SK-N-MC (cell line): Measurements from ENCODE around the gene NEDD4L.

ENCODE experiments used
- DNase-seq: peaks from one replicate; pipeline ENCODE4 v3.0.0-alpha.2; 2011; ENCODE audit warnings: low read depth, low spot score
- H3K27ac ChIP-seq: fragments of 200-600 bp; sonication (generic); 2 replicates; pipeline ENCODE4 v1.5.1; 2016; ENCODE audit warnings: mixed run types
- H3K36me3 ChIP-seq: fragments of 200-600 bp; sonication (generic); 2 replicates; pipeline ENCODE4 v1.6.1; 2017; ENCODE audit warnings: antibody characterized with exemption, low read length, mixed read lengths; ENCODE audit not compliant: insufficient read depth
- H3K4me3 ChIP-seq: fragments of 200-600 bp; sonication (generic); 2 replicates; pipeline ENCODE4 v1.5.1; 2016
- H3K9ac ChIP-seq: fragments of 200-600 bp; sonication (generic); 2 replicates; pipeline ENCODE4 v1.8.0; 2017; ENCODE audit warnings: mixed run types, mixed read lengths; ENCODE audit not compliant: insufficient read length
- H3K9me3 ChIP-seq: fragments of 200-600 bp; sonication (generic); 2 replicates; pipeline ENCODE4 v1.6.1; 2017; ENCODE audit warnings: low read depth, mild to moderate bottlenecking, antibody characterized with exemption, low read length, moderate library complexity, mixed read lengths
- EZH2 ChIP-seq: fragments of 200-600 bp; sonication (generic); IDR thresholded peaks from one replicate; pipeline ENCODE4 v1.6.1; 2017; ENCODE audit warnings: antibody characterized with exemption
- FOXP2 ChIP-seq: optimal IDR thresholded peaks from 2 replicates; pipeline ENCODE3; 2011; ENCODE audit warnings: mild to moderate bottlenecking, moderate library complexity; ENCODE audit not compliant: insufficient read depth; ENCODE audit errors: extremely low read length, control extremely low read depth
- POLR2AphosphoS5 ChIP-seq: IDR thresholded peaks from 2 replicates; pipeline ENCODE4 v1.6.1; 2012; ENCODE audit warnings: mild to moderate bottlenecking, low read depth, low read length, borderline replicate concordance

NEDD4L gene

GRCh38 chr18:58150772-58151171, 106.7 kb downstream of the NEDD4L start:
- Histone ChIP-seq H3K9me3 (no peaks in the 10 kb centered on the region), H3K9ac (no peak overlapping the region), H3K27ac (no peak overlapping the region), H3K4me3 (no peak overlapping the region), H3K36me3 (no peaks in the 10 kb centered on the region)
- DNase-seq = no peak
- TF ChIP-seq EZH2 (no peak), FOXP2 (no peak), POLR2AphosphoS5 (no peak)

- Histone ChIP-seq H3K36me3 (no peaks in the 10 kb centered on the region), H3K9me3 (no peaks in the 10 kb centered on the region), H3K4me3 (no peak overlapping the region), H3K27ac (no peak overlapping the region), H3K9ac (no peak overlapping the region)
- no peak for DNase-seq
- TF ChIP-seq POLR2AphosphoS5 = no peak
- no peak for TF ChIP-seq FOXP2
Observed at GRCh38 chr18:58152216-58152615, 108.2 kb downstream of the NEDD4L start.

GRCh38 chr18:58152891-58153290, 108.9 kb downstream of the NEDD4L start:
- no peak overlapping the region for H3K4me3 ChIP-seq
- no peaks in the 10 kb centered on the region for H3K9me3 ChIP-seq
- no peaks in the 10 kb centered on the region for H3K36me3 ChIP-seq
- TF ChIP-seq EZH2 = no peak
- TF ChIP-seq POLR2AphosphoS5 = no peak
- no peak for TF ChIP-seq FOXP2
- H3K9ac ChIP-seq = no peak overlapping the region
- H3K27ac ChIP-seq = no peak overlapping the region
- no peak for DNase-seq

- Histone ChIP-seq H3K9ac (no peak overlapping the region), H3K27ac (no peak overlapping the region), H3K4me3 (no peak overlapping the region), H3K36me3 (no peaks in the 10 kb centered on the region), H3K9me3 (no peaks in the 10 kb centered on the region)
- DNase-seq = no peak
- no peak for TF ChIP-seq EZH2
- no peak for TF ChIP-seq POLR2AphosphoS5
- TF ChIP-seq FOXP2 = no peak
Observed at GRCh38 chr18:58156516-58156915, 112.5 kb downstream of the NEDD4L start.

GRCh38 chr18:58157237-58157636, 113.2 kb downstream of the NEDD4L start:
- TF ChIP-seq EZH2 = no peak
- TF ChIP-seq POLR2AphosphoS5 = no peak
- no peak for TF ChIP-seq FOXP2
- no peak overlapping the region for H3K4me3 ChIP-seq
- H3K27ac ChIP-seq = no peak overlapping the region
- DNase-seq = no peak
- H3K9me3 ChIP-seq = no peaks in the 10 kb centered on the region
- H3K36me3 ChIP-seq = no peaks in the 10 kb centered on the region
- no peak overlapping the region for H3K9ac ChIP-seq

GRCh38 chr18:58158008-58158407, 114.0 kb downstream of the NEDD4L start:
- no peak overlapping the region for H3K4me3 ChIP-seq
- no peaks in the 10 kb centered on the region for H3K36me3 ChIP-seq
- no peak for TF ChIP-seq POLR2AphosphoS5
- TF ChIP-seq FOXP2 = no peak
- TF ChIP-seq EZH2 = no peak
- no peaks in the 10 kb centered on the region for H3K9me3 ChIP-seq
- H3K27ac ChIP-seq = no peak overlapping the region
- DNase-seq = no peak
- no peak overlapping the region for H3K9ac ChIP-seq

- Histone ChIP-seq H3K4me3 (no peak overlapping the region), H3K9me3 (no peaks in the 10 kb centered on the region), H3K27ac (no peak overlapping the region), H3K9ac (no peak overlapping the region), H3K36me3 (no peaks in the 10 kb centered on the region)
- no peak for DNase-seq
- TF ChIP-seq POLR2AphosphoS5 = no peak
- TF ChIP-seq EZH2 = no peak
- no peak for TF ChIP-seq FOXP2
Observed at GRCh38 chr18:58158459-58158858, 114.4 kb downstream of the NEDD4L start.

GRCh38 chr18:58161659-58162058, 117.6 kb downstream of the NEDD4L start:
- Histone ChIP-seq H3K9ac (no peak overlapping the region), H3K36me3 (no peaks in the 10 kb centered on the region), H3K4me3 (no peak overlapping the region), H3K27ac (no peak overlapping the region), H3K9me3 (no peaks in the 10 kb centered on the region)
- TF ChIP-seq EZH2 (no peak), POLR2AphosphoS5 (no peak), FOXP2 (no peak)
- no peak for DNase-seq

GRCh38 chr18:58162127-58162526, 118.1 kb downstream of the NEDD4L start:
- Histone ChIP-seq H3K9ac (no peak overlapping the region), H3K4me3 (no peak overlapping the region), H3K36me3 (no peaks in the 10 kb centered on the region), H3K27ac (no peak overlapping the region), H3K9me3 (no peaks in the 10 kb centered on the region)
- no peak for DNase-seq
- TF ChIP-seq EZH2 = no peak
- TF ChIP-seq POLR2AphosphoS5 = no peak
- TF ChIP-seq FOXP2 = no peak
